Fibroblast of skin of left quadriceps (primary cell): ENCODE results near the gene ZNF41.

Experiments
- DNase-seq, 2 experiments: peaks; one replicate each; pipeline ENCODE4 v3.0.0-alpha.2; 2013; ENCODE audit warnings: low read depth in 2 of 2

The ZNF41 gene

DNA sequence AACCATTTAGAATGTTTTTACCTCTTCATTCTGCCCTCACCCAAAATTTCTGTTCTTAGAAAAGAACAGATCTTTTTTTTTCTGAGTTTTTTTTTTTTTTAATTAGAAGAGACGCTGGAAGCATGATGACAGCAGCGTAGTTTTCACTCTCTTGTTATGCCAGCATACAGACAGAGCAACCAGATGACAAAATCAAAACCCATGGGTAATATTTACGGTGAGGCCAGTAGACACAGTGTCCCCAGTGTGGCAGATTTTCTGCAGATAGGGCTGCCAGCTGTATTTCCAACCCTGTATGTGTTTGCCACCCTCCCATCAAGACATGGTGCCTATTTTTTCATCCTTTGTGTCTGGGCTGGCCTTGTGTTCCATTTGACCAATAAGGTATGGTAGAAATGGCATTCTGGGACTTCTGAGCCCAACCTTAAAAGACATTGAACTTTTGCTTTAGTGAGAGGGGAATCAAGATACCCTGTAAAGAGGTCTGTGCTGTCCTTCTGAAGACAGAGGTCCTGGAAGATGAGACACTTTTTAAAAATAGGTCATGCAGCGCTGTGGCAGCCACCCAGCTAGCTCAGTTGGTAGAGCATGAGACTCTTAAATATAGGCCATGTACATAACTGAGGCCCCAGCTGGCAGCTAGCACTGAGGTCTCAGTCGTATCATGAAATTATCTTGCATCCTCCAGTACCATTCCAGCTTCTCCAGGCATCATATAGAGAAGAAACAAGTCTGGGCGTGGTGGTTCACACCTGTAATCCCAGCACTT, 6.7 kb upstream of the ZNF41 start:
- DNase-seq: no peak

DNA sequence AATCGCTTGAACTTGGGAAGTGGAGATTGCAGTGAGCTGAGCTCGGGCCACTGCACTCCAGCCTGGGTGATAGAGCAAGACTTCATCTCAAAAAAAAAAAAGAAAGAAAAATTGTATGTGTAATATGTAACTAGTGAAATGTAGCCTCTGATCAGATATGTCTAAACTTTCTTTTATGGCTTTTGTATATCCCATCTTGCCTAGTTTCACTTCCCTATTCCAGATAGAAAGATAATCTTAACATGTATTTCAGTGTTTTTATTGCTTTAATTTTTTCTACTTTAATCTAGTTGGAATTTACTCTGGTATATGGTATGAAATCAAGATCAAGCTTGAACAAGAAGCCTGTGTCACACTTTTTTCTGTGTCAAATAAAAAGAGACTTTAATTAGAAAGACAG, 1.9 kb upstream of the ZNF41 start:
- no peak for DNase-seq

DNA sequence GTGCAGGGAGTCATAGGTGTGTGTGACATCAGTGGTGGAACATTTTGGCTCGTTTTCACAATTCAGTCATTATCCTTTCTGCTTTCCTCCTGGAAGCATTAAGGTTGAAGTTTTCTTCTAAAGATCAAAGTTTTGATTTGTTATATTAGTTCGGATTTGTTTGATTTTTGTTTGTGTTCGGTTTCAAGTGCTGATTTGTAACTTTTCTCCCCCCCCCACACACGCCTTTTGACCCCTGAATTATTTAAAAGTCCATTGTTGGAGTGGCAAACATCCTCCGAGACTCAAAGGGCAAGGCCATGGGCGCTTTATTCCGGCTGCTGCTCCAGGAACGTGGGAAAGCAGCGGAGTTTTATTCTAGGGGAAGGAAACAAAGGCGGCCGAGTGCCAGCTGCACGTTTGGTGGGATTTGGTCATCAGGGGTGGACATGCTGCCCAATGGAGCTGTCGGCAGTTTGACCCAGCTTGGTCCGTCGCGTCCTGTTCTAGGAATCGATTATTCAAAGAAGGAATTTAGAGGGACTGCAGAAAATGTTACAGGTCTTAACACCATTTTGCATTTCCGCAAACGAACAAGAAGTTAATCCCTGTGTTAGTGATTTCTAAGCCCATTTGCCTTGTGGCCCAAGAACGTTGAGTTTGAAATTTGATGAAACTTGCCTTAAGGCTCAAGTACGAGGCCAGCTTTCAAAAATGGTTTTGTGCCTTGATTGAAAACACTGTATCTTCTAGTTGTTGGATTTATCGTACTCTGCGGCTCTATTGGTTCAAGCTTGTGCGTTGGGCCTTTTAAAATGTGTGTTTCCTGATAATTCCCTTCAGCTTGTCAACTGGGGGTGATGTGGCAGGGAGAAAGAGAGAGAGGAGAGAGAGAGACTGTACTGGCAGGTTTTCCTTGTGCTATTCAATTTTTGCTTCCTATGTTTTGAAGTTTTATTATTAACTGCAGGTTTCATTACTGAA, 565 bp upstream of the ZNF41 start:
- DNase-seq: no peak

DNA sequence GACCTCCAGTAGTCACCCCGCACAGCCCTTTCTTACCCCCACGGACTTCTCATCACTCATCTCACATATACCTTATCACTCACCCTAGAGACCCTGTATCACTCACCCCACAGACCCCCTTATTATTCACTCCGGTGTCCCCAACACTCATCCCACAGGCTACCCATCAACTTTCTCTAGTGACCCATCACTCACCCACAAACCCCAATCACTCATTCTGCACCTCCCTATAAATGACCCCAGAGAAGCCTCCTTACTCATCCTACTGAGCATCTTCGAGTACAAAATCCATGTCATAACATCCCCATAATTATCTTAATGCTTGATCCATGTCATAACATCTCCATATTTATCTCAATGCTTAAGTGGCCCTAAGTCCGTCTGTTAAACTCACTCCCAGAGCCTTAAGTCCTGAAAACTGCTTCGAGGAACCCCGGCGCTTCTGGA, 934 bp downstream of the ZNF41 start:
- no peak for DNase-seq

GRCh38 chrX:47481160-47481559, 1.9 kb downstream of the ZNF41 start:
- DNase-seq: no peak

DNA sequence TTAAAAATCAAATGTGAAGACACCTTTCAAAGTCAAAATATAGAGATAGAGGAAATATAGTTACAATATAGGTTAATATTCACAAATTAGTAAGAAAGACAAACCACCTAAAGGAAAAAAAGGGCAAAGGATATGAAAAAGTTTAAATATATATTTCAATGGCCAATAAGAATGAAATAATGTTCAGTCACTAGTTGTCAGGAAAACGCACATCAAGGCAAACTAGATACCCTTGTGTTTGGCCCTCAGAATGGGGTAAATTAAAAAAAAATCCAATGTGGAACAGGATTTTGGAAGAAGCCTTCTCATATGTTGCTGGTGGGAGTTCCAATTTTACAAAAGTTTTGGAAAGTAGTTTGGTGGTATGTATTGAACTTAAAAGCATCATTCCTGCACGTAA, 2.4 kb downstream of the ZNF41 start:
- no peak for DNase-seq

DNA sequence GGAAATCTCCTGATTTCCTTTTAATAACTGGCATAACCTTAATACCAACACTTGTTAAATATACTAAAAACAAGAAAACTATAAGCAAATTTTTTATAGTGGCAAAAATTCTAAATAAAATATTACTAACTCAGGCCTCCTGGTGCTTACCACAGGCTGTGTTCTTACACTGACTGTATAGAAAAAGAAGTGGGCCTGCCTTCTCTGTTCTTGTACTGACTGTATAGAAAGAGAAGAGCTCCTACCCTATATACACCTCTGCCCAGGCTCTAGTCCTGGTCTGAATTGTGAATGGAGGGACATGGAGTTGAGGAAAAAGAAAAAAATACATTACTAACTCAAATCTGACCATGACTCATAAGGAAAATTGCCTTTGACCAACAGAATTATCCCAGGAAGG, 7.5 kb downstream of the ZNF41 start:
- DNase-seq: no peak

GRCh38 chrX:47467106-47467505, 15.9 kb downstream of the ZNF41 start:
- DNase-seq: no peak

- DNase-seq: no peak
These were observed 22.5 kb downstream of the ZNF41 start for GRCh38 chrX:47460561-47460960.

DNA sequence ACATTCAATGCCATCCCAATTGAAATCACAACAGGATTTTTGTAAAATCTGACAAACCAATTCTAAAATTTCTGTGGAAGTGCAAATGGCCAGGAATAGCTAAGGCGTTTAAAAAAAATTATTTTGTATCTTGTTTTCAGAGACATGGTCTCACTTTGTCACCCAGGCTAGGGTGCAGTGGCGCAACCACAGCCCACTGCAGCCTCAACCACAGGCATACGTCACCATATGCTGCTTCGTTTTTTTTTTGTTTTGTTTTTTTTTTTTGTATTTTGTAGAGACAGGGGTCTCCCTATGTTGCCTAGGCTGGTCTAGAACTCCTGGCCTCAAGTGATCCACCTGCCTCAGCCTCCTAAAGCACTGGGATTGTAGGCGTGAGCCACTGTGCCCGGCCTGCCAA, 24.5 kb downstream of the ZNF41 start:
- DNase-seq: no peak

GRCh38 chrX:47456080-47456479, 26.9 kb downstream of the ZNF41 start:
- DNase-seq: no peak

- DNase-seq: no peak
These were observed 30.9 kb downstream of the ZNF41 start for GRCh38 chrX:47452112-47452511.

DNA sequence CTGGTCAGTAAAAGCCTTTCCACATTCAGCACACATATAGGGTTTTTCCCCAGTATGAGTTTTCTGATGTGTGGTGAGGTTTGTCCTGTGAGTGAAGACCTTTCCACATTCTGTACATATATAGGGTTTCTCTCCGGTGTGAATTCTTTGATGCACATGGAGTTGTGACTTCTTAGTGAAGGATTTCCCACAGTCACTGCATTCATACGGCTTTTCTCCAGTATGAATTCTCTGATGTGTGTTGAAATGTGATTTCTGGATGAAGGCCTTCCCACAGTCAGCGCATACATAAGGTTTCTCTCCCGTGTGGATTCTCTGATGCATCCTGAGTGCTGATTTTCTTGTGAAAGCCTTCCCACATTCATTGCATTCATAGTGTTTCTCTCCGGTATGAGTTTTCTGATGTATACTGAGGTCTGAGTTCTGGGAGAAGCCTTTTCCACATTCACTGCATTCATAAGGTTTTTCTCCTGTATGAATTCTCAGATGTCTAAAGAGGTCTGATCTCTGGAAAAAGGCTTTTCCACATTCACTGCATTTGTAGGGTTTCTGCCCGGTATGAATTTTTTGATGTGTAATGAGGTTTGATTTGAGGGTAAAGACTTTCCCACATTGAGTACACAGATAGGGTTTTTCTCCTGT, 34.7 kb downstream of the ZNF41 start:
- no peak for DNase-seq

GRCh38 chrX:47447607-47448006, 35.4 kb downstream of the ZNF41 start:
- DNase-seq: no peak

- DNase-seq: no peak
These were observed 36.1 kb downstream of the ZNF41 start for GRCh38 chrX:47446971-47447370.

DNA sequence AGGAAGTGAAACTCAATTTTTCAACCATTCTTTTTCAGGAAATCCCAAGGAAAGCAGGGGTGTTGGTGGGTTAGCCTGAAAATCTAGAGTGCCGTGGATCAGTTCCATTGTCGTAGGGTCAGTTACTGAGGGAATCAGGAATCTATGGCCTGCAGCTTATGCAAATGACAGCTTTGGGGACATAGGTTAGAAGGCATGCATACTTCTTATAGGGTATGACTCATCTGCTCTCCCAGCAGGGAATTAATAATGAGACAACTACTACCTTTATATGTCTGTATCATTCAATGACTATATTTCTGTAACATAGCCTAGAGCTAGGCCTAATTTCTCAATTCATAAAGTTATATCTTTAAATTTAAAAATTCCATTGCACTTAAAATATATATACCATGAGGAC, 36.6 kb downstream of the ZNF41 start:
- DNase-seq: no peak

GRCh38 chrX:47430925-47431324, 52.1 kb downstream of the ZNF41 start:
- DNase-seq: no peak

- no peak for DNase-seq
These were observed 60.6 kb downstream of the ZNF41 start for GRCh38 chrX:47422444-47422843.

DNA sequence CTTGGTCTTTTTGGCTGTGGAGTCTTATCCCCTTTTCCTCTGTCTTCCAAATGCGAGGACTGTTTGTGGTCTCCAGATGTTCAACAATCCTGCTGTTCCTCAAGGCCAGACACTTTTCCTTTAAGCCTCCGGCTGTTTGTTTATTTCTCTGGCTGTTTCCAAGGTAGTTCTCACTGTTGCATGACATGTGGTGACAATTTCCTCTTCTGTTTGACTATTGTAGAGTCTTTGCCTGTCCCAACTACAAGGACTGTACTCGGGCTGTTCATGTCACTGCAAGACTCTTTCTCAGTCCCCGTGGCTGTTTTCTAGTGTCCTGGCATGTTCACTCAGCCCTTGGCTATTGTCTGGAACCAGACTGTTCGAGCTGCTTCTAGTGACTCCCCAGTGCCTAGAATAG, 62.1 kb downstream of the ZNF41 start:
- DNase-seq: no peak

DNA sequence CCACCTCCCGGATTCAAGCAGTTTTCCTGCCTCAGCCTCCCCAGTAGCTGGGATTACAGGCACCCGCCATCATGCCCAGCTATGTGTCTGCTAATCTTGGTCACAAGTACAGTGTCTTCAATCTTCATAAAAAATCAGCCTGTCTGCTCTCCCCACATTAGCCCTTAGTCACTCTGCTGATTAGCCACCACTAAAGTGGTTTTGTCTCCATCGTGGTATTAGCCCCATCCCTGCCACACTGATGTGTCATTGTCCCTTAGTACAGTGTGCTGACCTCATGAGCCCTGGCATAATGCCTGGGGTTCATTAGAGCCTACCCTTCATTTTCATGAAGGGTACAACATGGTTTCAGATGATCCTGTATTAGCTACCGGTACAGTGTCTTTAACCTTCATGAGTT, 62.8 kb downstream of the ZNF41 start:
- no peak for DNase-seq

DNA sequence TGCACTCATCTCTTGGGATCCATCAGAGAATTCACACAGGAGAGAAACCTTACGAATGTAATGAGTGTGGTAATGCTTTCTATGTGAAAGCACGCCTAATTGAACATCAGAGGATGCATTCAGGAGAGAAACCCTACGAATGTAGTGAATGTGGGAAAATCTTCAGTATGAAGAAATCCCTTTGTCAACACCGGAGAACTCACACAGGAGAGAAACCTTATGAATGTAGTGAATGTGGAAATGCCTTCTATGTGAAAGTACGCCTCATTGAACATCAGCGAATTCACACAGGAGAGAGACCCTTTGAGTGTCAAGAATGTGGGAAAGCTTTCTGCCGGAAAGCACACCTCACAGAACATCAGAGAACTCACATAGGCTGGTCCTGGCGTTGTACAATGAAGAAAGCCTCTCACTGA, 69.8 kb downstream of the ZNF41 start:
- no peak for DNase-seq
